Stimulated activated CD8-positive, alpha-beta memory T cell treated with anti-CD3 and anti-CD28 coated beads, Interleukin-12 subunit alpha, Interleukin-12 subunit beta, amount 100 ng/mL, for 1 hour (primary cell): ENCODE results near the gene CSTPP1.
"Not testable (repeated sequence)": the region's sequence is repeated elsewhere in the genome, so short reads cannot be mapped to it uniquely, and the experiment has no call there.

ENCODE experiments used
- DNase-seq: peaks from one replicate; pipeline ENCODE4 v3.0.0-alpha.2; 2020; ENCODE audit warnings: low read depth

The CSTPP1 gene

DNA sequence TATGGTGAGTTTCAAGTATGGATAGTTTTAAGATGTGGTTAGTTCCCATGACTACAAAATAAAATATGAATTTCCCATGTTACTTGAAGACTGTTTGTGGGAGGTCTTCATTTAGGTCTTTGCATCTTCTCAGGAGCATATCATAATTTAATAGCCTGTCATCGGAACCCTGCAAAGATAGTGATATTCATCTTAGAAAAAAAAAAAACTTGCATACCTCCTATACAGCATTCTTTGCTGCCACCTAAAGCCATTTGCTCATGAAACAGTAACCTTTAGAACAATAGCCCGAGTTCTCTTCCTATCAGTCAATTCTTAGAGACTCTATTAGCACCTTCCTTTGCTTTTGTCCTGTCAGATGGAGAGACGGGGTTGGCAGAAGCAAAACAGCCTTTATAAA is 164.8 kb downstream of the CSTPP1 start:
- no peak for DNase-seq

- DNase-seq = no peak
Observed at GRCh38 chr11:47104261-47104950, 167.8 kb downstream of the CSTPP1 start.

DNA sequence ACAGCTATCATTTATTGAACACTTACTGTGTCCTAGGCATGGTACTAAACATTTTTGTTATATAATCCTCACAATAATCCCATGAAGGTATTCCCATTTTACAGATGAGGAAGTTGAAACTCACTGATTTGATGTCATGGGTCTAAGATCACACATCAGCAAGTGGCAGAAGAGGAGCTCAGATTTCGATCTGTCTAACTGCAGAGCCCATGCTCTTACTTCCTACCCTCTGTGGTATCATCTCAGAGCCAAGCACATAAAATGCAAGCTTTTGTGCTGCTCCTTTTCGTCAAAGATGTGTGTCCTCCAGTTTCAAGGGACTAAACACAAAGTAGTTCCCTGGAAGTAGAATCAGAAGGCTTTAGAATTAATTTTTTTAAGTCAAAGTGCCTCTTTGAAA is 169.0 kb downstream of the CSTPP1 start:
- DNase-seq = no peak

DNA sequence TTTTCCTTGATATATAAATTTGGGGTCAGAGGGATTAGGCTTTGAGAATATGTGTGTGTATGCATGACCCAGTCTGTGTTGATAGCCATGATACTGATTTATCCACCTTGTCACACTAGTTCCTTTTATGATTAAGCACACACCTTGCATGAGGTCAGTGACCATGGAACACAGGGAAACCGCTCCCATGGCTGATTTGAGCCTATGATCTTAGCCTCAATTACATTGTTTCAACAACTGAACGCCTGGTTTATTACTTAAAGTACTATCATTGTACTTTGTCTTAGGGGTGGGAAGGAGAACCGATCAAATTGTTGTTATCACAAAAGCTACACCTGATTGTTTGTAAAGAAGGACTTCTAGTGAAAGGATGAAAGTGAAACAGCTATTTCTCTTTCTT is 169.4 kb downstream of the CSTPP1 start:
- DNase-seq = no peak

- DNase-seq = no peak
Observed at GRCh38 chr11:47106798-47107411, 170.3 kb downstream of the CSTPP1 start.

DNA sequence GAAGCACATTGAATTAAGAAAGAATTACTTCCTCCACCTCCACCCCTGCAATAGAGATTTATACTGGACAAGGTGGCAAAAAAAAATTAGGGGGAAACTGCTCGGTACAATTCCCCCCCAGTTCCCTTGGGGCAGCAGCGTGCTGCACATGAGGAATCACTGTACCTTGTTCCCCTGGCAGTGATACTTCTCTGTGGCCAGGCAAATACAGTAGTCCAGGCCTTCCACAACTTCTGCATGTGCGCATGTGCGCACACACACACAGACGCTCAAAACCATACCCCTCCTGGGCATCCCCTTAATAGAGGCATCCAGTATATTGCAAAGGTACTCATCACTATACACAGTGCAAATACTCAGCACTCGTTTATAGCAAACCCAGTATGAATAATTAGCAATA is 171.2 kb downstream of the CSTPP1 start:
- DNase-seq = no peak

GRCh38 chr11:47108214-47108613 is 171.7 kb downstream of the CSTPP1 start:
- DNase-seq = no peak

GRCh38 chr11:47109051-47109726 is 172.6 kb downstream of the CSTPP1 start:
- DNase-seq = no peak

- DNase-seq = no peak
Observed at GRCh38 chr11:47109727-47110246, 173.2 kb downstream of the CSTPP1 start.

GRCh38 chr11:47111318-47111804 is 174.8 kb downstream of the CSTPP1 start:
- no peak for DNase-seq

DNA sequence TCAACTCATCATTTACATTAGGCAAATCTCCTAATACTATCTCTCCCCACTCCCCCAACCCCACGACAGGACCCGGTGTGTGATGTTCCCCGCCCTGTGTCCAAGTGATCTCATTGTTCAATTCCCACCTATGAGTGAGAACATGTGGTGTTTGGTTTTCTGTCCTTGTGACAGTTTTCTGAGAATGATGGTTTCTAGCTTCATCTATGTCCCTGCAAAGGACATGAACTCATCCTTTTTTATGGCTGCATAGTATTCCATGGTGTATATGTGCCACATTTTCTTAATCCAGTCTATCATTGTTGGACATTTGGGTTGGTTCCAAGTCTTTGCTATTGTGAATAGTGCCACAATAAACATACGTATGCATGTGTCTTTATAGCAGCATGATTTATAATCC is 176.4 kb downstream of the CSTPP1 start:
- not testable (repeated sequence) for DNase-seq

DNA sequence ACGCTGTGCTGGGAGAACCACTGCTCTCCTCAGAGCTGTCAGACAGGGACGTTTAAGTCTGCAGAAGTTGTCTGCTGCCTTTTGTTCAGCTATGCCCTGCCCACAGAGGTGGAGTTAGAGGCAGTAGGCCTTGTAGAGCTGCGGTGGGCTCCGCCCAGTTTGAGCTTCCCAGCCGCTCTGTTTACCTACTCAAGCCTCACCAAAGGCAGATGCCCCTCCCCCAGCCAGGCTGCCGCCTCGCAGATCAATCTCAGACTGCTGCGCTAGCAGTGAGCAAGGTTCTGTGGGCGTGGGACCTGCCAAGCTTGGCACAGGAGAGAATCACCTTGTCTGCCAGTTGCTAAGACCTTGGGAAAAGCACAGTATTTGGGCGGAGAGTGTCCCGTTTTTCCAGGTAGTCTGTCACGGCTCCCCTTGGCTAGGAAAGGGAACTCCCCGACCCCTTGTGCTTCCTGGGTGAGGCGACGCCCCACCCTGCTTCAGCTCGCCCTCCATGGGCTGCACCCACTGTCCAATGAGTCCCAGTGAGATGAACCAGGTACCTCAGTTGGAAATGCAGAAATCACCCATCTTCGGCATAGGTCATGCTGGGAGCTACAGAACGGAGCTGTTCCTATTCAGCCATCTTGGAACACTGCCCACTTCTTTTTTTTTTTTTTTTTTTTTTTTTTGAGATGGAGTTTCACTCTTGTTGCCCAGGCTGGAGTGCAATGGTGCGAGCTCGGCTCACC is 182.6 kb downstream of the CSTPP1 start:
- DNase-seq = not testable (repeated sequence)

- no peak for DNase-seq
Observed at GRCh38 chr11:47121056-47121455, 184.5 kb downstream of the CSTPP1 start.

DNA sequence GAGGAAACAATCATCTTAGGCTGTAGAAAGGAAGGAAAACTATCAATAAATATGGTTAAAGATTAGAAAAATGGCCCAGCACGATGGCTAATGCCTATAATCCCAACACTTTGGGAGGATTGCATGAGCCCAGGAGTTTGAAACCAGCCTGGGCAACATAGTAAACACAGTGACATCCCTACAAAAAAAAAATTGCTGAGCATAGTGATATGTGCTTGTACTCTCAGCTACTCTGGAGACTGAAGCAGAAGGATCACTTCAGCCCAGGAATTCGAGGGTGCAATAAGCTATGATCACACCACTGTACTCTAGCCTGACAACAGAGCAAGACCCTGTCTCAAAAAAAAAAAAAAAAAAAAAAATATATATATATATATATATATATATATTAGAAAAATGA is 185.2 kb downstream of the CSTPP1 start:
- no peak for DNase-seq

DNA sequence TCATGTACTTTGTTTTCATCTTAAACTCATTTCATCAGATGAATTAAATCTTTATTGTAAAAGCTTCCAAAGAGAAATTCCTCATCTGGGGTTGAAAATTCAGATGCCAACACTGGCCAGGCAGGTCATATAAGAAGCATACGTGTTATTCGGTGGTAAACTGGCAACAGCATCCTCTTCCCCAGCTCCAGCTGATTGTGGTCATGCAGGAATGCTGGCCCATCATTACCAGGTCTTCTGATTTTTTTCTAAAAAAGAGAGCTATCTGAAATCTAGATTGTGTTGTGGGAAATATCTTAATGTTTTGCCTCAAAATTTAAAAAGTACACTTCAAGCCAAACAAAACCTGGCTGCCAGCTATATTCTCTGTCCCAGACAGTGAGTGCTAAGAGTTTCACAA is 186.5 kb downstream of the CSTPP1 start:
- no peak for DNase-seq

DNA sequence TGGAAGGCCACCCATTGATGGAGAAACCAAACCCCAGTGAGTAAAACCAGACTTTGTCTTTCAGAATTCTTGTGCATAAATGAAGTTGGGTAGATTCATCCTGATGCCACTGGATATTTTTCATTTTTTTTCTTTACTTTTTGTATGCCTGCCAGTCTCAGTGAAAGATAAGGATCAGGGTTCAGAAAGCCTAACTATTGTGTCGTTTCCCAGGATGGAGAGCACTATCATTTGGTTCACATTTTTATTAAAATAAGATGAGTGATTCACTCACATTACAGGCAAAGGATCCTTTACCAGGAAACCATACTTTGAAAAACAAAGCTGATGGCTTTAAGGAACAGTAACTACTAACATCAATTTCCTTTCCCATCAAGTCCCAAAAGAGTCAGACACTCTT is 188.1 kb downstream of the CSTPP1 start:
- DNase-seq = no peak

DNA sequence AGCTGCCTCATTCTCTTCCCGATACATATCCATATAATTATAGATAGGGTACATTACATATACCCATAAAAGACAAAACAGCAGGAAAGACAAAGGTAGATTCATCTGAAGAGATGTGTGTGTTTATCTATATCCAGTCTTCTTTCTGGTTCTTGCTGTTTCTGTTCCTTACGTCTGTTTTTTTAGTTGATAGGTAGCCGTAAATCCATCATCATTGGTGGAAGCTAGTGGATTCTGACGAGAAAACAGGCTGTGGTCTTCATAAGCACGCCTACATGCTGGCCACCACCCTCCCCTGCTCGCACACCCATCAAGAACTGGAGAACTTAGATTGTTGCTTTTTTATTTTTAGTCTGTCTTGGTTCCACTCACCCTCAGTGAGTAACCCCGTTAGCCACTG is 188.5 kb downstream of the CSTPP1 start:
- no peak for DNase-seq

- no peak for DNase-seq
Observed at GRCh38 chr11:47127213-47127612, 190.7 kb downstream of the CSTPP1 start.

- no peak for DNase-seq
Observed at GRCh38 chr11:47130543-47130942, 194.0 kb downstream of the CSTPP1 start.

- DNase-seq = no peak
Observed at GRCh38 chr11:47131136-47131535, 194.6 kb downstream of the CSTPP1 start.

DNA sequence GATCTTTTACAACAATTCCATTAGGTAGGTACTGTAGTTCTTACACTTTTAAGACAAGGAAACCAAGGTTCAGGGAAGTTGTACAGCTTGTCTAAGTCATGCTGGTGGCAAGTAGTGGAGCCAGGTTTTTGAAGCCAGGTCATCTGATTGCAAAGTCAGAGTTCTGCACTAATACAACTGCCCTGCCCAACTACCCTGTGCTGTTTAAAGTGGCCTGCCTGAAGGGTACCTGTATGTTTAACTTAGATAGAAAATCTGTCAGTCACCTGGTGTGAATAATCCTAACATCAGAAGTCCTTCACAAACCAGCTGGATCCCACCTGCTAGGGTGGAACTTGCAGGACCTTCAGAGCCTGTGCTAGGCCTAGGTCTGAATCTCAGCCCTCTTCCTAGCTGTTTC is 195.9 kb downstream of the CSTPP1 start:
- DNase-seq = no peak

DNA sequence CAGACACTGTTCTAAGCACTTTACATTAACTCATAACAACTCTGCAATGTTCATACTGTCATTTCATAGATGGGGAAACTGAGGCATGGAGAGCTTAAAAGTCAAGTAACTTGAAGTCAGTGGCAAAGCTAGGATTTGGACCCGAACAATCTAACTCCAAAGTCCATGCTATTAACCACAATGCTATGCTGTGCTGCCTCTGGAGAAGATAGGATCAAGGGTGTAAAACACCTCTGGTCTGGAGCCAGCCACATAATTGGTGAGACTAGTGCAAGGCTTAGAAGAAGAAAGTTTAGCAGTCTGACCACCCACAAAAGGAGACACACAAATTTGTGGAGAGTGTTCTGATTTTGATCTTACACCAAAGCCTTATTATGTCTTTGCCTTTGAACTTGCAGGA is 196.4 kb downstream of the CSTPP1 start:
- no peak for DNase-seq
